ENCODE measurements around the gene KCNK5.

KCNK5 gene

DNA sequence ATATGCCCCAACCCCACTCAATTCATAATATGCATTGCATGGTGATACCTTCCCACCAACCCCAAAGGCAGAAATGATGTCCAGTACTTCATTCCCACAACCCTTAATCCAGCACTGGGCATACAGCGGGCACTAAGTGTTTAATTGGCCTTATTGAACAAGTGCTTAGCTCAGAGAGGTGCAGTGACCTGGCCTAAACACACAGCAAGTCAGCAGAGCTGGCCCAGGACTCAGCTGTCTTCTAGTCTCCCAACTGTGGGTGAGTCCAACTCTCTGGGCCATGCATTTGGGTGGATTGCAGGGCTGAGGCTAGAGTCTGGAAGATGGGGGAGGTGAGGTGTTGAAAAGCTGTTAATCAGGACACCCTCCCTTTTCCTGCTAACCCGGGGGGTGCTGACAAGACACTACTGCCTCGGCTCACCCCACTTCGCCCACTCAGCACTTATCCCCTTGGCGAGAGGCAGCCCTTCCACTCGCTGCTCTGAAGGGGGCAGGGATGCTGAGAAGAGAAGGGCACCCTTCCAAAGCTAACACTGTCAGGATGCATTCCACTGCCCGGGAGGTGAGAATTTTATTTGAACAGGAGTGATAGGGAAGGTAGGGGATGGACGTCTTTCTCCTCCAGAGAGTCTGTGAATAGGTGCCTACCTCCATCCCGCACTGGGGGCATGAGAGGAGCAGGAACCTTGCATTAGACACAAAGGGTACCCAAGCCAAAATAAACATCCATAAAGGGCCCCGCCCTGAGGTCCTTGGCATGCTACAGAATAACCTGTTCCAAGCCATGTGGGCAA is 14.2 kb downstream of the KCNK5 start:
- no peak for DNase-seq

DNA sequence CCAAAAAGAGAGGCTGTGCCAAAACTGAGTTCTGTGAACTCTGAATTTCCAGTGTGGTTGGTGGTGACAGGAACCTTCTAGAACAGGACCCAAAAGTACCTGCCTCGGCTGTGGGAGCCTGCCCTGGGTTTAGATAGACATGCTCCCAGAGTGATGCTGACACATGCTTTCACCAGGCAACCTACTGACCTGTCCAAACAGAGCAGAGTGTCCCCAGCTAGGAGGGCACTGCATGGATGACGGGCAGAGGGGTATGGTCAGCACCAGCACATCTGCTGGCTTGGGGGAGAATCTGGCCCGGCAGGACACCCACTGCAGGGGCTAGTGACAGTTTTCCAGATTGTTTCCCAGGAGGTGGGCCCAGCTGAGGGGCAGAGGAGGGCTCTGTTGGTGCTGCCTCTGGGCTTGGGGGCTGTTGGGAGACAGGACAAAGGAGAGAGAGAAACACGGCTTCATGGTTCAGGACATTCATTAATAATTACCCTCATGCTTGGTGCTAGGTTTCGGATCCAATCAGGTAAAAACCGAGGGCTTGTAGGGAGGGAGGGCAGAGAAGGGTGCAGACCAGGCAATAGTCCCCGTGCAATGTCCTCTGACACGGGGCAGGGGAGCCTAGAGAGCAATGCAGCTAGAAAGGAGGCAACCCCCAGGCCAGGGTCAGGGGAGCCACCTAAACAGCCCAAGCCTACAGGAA is 15.0 kb downstream of the KCNK5 start:
- DNase-seq: no peak

DNA sequence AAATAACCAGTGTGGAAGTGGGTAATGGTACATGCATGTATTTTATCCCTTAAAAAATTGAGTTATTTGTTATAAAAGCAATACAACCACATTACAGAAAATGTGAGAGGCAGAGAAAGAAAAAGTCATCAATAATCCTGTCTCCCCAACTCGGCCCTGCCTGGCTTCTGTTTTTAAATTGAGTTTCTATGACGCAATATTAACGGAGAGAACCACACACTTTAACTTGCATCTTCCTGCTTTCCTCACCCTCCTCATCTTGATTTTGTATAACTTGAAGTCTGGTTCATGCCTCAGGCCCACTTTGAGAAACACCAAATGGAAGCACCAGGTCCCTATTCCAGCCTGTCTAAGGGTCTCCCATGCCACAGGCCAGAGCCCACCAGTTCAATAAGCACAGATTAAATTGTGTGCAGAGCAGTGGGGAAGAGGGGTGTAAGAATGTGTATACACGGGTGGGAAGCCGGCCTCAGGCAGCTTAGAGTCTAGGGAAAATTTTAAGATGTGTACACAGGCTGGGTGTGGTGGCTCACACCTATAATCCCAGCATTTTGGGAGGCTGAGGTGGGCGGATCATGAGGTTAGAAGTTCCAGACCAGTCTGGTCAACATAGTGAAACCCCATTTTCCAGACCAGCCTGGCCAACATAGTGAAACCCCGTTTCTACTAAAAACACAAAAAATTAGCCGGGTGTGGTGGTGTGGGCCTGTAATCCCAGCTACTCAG is 15.9 kb downstream of the KCNK5 start:
- DNase-seq: no peak

DNA sequence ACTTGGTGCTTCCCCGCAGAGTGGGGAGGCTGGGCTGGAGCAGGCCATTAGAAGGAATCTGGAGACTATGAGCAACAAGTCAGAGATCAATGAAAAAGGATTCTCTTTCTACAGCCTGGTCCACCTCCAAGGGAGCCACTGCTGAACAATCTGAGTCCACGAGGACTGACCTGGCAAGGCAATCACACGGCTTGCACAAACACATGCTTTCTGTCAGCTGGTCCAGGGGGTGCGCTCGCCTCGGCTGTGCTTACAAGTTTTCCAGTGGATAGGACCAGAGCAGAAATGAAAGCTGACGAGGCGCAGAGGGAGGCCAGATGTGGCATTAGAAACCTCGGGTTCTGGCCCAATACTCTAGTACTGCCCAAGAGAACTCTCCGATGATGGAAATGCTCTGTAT is 18.1 kb downstream of the KCNK5 start:
- DNase-seq: no peak

DNA sequence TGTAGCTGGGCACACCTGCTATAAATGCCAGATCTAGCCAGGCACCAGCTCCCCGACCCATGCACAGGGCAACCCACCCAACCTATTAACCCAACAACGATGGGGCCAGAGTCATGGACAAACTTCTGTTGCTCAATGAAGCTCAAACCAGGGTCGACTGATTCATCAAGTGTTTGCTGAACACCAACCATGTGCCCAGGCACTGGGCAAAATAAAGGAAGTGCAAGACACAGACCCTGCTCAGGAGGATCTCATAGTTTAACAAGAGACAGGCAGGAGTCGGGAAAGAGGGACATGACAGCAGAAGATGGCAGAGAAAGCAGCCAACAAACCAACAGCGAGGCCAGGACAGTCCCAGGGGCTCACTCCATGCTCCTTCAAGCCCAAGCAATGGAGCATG is 18.8 kb downstream of the KCNK5 start:
- DNase-seq: no peak

DNA sequence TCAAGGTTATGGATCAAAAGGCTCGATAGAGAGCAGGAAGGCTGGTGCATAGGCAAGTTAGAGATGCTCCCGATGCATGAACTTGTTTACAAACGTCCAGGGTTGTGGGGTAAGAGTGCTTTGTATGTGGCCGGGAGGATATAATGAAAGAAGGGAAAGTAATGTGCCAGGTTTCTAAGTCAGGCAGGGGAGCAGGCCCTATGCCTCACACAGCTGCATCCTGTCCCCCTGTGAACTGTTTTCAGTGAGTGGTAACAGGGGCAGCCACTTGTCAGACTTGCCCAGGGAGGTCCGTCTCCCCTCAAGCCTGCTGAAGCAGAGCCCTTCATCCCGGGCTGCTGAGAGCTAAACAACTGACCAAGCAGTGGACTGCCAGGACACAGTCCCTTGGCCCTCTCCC is 19.4 kb downstream of the KCNK5 start:
- no peak for DNase-seq

DNA sequence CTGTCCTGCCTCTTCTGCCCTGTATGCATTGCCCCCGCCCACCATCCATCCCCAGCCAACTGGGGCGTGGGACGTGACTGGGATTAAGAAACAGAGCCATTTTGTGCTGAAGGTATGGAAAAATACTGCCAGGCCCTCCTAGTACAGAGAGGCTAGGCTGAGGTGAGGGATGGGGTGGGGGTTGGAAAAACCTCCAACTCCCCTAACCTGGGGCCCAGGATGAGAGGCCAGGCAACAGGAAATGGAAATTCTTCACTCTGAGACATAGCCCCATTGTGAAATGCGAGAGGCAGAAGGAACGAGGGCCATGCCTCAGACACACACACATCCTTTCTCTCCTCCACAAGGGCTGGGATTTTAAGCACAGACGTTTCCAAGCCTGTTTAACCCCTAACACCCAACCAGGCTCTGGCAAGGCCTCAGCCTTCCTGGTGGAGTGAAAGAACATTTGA is 19.9 kb downstream of the KCNK5 start:
- no peak for DNase-seq

DNA sequence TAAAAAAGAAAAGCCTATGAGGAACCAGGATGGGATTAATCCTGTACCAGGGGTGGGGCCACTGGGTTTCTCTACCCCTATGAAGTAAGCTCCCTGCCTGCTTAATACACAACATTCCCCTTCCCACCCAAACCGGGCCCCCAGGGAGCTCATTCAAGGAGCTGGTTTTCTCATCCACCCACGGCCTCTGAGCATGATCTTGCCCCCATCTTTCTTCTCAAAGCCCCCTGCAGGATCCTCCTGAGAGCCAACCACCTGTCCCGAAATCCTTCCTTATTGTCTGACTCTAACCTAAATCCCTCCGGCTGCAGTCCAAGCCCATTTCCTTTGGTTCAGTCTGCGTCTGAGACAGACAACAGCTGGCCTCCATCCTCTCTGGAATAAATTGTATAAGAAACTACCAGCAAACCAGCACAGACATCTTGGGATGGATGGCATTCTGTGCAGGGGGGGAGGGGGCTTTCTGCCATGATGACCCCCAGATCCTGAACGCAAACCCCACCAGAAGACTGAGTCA is 21.0 kb downstream of the KCNK5 start:
- no peak for DNase-seq

DNA sequence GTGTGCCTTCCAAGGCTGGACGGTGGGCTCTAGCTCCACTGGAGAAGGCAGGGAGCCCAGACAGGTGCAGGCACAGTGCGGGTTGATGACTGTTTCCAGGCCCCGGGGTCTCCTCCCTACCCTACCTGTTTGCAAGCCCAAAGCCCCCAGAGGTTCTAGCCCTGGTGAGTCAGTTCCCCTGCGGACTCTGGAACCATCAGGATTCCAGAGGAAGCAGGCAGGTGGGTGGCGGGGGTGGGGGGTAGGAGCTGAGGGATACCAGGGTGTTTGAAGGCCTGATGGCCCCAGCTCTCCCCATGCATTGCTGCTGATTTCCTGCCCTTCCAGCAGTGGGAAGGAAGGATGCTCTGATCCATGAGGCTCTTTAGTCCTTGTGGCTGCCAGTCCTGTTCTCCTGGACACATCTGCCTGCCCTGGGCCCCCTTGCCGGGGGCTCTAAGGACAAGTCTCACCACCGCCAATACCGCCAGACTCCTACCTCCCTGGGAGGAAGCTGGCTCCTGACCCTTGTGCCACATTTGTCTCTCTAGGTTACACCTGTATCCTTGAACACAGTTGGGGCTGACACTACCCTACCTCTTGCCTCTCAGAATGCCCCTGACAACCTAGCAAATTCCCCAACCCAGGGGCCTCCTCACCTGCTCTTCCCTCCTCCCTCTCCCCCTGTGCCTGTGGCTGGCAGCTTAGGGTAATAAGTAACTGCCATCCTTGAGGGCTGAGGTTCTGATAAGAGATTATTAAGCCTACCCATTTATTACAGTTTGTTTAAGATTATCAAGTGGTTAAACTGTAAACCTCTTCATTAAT is 21.7 kb downstream of the KCNK5 start:
- DNase-seq: no peak

DNA sequence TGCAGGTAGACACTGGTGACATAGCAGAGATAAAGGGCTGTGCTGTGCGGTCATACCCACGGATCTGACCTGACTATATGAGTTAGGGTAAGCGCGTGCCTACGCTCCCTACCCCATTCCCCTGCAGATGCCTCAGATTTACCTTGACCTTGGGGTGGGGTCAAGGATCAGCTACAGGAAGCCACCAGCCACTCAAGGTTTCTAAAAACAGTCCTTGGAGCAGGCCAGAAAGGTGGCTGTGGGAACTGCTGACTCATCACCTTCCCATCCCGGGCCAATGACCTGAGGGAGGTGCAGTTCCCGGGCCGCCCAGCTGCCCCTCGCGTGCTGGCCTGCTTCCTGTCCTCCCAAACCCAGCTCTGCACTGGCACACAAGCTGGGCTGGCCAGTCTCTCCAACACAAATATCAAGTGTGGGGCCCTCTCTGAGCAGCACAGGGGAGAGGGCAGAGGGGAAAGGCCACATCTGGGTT is 23.0 kb downstream of the KCNK5 start:
- DNase-seq: no peak

DNA sequence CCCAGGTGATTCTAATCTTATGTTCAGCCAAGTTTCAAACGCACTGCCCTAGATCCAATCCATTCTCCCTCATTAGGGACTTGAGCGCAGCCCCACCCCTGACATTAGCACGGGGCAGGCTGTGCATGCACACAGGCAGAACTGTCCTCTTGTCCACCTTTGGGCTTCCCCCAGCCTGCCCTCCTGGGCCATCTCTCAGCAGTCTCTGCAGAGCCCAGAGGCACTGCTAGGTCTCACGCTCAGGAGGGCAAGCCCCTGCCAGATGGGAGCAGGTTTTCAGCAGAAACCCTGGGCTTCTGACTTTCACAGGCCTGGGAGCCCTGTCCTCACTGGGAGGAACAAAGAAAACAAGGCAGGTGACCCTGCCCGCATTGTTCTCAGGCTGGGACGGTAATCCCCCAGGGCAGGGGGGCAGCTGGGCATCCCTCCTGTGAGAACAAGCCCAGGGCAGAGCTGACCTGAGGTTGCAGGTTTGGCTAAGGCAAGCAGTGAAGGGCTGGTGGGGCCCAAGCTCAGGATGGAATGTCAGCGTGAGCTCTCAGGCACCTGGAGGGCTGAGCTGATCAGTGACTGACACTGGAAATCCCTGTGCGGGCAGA is 24.5 kb downstream of the KCNK5 start:
- no peak for DNase-seq

DNA sequence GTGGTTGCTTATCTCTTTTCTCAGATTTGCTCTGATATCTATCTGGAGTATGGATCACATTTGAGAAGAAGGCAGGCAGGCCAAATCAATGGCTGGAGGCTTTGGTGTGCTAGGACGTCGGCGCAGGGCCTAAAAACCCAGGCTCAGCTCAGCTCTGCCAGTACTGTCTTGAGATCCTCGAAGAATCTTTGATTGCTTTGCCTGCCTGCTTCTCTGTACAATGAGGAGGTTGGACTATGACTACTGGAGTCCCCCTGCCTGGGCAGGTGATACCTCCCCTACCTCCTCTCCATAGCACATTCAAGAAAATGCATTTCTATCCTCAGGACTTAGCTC is 25.1 kb downstream of the KCNK5 start:
- DNase-seq: no peak

DNA sequence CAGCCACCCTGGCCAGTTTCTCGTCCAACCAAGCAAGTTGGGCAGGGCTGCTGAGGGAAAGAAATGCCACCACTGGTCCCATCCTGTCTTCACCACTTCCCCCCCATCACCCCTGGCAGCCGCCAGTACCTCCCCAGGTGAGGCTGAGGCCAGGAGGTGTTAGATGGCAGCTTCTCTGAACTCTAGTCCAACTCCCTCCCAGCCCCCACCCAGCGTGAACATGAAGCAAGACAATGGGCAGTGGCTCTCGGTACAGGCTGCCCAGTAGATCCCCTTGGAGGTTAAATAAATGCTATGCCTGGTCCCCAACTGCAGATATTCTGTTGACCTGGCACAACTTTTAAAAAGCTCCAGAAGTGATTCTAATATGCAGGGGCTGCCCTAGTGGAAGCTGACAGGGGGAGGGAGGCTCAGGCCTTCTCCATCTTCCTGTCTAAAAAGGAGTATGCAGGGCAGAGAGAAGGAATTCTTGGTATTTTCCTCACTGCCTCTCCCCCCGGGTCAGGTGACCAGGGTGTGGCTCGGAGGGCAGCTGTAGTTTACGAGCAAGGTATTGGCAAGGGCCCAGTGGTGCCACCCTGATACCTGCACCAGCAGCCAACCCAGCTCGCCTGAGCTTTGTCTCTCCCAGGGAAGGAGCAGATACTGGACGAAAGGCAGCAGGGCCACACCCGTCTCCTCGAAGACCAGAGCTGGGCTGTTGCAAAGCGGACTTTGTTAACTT is 25.7 kb downstream of the KCNK5 start:
- no peak for DNase-seq

DNA sequence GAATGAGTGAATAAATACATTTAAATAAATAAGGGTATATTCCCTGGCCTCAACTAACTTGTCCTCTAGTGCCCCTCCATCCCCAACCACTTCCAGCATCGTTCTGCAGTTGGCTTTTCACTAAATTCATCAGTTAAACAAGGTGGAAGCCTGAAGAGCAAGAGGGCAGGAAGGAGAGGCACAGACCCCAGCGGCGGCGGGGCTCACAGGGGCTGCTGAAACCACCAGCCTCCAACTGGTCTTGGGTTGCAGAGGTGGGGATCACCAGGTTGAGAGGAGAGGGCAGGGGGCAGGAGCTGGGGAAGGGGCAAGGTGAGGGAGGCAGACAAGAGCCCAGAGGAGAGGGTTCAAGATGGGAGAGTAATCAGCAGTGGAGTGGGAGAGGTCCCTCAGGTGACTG is 27.1 kb downstream of the KCNK5 start:
- no peak for DNase-seq

DNA sequence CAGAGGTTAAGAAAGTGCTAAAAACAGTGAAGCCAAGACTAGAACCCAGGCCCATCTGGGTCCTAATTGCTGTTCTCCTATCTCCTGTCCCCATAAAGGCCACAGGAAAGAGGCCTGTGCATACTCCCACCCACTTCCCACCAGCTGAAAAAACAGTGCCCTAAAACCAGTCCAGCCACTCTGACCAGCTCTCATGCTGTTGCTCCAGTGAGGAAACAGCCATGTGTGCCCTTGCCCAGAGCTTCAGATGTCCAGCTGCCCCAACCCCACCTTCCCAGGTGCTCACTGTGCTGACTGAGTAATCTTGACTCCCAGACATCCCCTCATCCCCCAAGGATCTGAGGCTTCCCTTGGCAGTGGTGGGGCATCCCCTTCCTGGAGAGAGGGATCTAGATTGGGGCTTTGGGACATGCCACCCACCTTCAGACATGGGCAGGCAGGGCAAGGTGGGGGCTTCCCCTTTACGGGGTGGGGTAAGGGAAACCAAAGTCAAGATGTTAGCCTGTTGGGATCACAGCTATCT is 28.7 kb downstream of the KCNK5 start:
- DNase-seq: no peak

DNA sequence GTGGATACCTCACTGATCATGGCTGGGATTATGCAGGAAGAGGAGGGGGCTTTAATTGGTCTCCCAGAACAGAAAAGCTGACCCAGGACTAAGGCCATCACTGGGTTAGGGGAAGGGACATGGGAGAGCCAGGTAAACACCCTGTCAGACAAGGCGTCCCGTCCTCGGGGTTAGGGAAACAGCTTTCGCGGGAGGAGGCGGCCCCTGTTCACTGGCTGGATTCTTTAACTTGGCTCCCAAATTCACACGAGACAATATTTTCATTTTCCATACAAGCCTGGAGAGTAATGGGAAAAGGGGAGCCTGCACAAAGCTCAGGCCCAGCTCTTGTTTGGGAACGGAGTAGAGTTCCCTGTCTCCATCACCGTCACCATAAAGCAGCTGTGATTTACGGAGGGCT is 29.3 kb downstream of the KCNK5 start:
- no peak for DNase-seq

DNA sequence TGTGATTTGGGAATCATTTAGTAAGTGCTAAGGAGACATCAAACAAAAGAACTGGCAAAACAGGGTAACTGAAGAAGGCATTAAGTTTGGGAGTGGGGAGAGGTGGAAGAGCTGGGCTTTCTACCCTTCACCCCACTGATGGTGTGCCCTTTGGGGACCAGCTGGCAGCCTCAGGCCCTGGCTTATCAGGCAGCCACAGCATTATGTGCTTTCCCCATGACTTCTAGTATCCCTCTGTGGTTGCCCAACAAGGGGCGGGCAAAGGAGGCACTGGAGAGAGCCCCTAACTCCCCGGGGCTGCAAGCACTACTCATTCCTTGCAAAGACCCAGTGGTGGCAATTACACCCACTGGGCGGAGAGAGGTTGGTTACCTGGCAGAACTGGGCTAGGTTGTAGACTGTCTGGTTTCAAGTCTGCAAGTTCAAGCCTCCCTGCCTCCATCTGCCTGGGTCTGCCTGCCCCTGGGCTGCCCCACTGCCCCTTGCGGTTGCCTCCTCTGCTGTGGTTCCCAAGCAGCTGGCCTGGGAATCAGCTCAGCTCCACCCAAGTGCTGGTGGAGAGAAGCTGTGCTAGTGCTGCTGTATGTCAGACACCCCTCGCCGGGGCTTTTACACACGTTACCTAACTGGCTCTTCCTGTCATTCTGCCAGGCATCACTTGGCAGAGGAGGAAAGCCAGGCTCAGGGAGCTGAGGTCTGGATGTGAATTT is 29.9 kb downstream of the KCNK5 start:
- DNase-seq: no peak

DNA sequence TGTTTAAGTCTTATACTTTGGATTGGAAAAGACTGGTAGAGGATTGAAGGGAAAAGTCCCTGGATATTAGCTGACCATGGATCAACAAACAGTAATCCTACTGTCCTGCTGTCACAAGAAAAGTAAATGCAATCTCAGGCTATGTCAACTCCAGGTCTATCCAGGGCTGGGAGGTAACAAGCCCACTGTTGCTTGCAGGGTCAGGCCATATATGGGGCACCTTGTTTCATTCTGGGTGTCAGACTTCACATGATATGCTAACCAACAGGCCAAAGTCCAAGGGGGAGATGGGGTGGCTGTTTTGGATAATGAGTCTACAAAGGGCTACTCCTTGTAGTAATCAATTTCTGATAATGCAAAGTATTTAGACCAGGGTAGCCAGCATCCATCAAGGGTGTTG is 30.7 kb downstream of the KCNK5 start:
- DNase-seq: no peak

DNA sequence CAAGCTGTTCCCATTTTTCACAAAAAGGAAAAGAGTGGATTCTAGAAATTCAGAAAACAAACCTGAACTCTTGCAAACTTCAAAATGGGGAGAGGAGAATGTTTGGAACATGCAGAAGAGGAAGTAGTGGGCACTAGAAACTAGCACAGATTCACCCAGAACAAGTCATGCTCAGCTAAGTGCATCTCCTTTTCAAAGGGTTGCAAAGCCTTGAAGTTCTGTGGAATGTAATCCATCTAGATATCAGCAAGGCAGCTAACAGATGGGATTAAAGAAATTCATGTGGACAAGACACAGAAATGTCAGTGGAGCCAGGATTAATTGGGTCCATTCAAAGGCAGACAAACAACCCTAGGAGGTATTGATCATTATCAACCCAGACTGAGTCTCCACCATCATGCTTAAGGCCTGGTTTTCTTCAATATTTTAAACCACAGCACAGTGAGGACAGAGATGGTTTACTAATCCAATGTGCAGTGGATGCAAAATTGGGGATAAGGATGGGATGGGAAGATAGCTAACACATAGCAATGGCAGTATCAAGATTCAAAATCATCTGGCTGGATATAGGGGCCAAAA is 31.3 kb downstream of the KCNK5 start:
- DNase-seq: no peak

DNA sequence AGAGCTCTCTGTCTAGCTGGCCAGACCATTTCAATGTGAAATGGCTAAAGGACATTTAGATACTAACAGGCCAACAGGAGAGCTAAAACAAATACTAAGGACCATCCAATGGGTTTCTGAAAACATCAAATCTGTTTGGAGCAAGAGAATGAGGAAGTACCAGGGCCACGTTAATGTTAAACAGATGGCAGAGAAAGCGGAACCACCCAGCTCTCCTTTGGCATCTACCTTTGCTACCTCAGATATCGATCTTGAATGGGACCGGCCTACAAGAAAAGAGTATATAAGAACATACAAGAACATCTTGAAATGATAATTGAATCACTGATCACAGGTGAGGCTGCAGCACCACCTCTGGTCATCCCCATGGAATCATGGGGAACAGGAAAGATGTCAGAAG is 31.8 kb downstream of the KCNK5 start:
- DNase-seq: no peak
